ENCODE results near the gene RNF149.
"Not testable (repeated sequence)": the region's sequence is repeated elsewhere in the genome, so short reads cannot be mapped to it uniquely, and the experiment has no call there.

Gene RNF149

GRCh38 chr2:101252408-101253012 is 56.0 kb downstream of the RNF149 start, which contains the start of gene CNOT11:
Gene CNOT11 (plus strand): TSS chr2:101252886. CDS start chr2:101252965, 79 bp downstream.
- DNase-seq (ENCODE audit: low read depth in 1 of 2, low spot score in 1 of 2), result peak; percentile 94 to 98
- peak within 1 kb of the TSS; percentile 67 for H3K4me3 ChIP-seq (replicated peaks; ENCODE audit: insufficient read depth, low read length)

GRCh38 chr2:101251844-101252407 is 56.6 kb downstream of the RNF149 start:
- Histone ChIP-seq H3K4me3 (replicated peaks; ENCODE audit: insufficient read depth, low read length) (peak overlapping the region; percentile 67), H3K27ac (replicated peaks) (peak overlapping the region; percentile 84), H3K27me3 (ENCODE audit: insufficient read depth, poor library complexity, severe bottlenecking) (no peaks in the 10 kb centered on the region)
- peak in 1 of 2 experiments; percentile 18 for DNase-seq (ENCODE audit: low read depth in 1 of 2, low spot score in 1 of 2)
- TF ChIP-seq SPI1 (IDR thresholded peaks at IDR 0.05; ENCODE audit: borderline replicate concordance, low read depth), result no peak
- peak; percentile 0 for TF ChIP-seq CTCF (IDR thresholded peaks at IDR 0.05; ENCODE audit: insufficient read depth, low read length)
- no peak for TF ChIP-seq GABPA (IDR thresholded peaks at IDR 0.05; ENCODE audit: low read depth)
- no peak for TF ChIP-seq POLR2AphosphoS5 (IDR thresholded peaks at IDR 0.05; ENCODE audit: low read depth)
- TF ChIP-seq, protein P1, sequence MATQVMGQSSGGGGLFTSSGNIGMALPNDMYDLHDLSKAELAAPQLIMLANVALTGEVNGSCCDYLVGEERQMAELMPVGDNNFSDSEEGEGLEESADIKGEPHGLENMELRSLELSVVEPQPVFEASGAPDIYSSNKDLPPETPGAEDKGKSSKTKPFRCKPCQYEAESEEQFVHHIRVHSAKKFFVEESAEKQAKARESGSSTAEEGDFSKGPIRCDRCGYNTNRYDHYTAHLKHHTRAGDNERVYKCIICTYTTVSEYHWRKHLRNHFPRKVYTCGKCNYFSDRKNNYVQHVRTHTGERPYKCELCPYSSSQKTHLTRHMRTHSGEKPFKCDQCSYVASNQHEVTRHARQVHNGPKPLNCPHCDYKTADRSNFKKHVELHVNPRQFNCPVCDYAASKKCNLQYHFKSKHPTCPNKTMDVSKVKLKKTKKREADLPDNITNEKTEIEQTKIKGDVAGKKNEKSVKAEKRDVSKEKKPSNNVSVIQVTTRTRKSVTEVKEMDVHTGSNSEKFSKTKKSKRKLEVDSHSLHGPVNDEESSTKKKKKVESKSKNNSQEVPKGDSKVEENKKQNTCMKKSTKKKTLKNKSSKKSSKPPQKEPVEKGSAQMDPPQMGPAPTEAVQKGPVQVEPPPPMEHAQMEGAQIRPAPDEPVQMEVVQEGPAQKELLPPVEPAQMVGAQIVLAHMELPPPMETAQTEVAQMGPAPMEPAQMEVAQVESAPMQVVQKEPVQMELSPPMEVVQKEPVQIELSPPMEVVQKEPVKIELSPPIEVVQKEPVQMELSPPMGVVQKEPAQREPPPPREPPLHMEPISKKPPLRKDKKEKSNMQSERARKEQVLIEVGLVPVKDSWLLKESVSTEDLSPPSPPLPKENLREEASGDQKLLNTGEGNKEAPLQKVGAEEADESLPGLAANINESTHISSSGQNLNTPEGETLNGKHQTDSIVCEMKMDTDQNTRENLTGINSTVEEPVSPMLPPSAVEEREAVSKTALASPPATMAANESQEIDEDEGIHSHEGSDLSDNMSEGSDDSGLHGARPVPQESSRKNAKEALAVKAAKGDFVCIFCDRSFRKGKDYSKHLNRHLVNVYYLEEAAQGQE (IDR thresholded peaks at IDR 0.05; ENCODE audit: insufficient replicate concordance, low read depth), result no peak

More at GRCh38 chr2:101252408-101253012, 56.0 kb downstream of the RNF149 start, which contains the start of gene CNOT11:
- Histone ChIP-seq H3K27ac (replicated peaks) (peak within 1 kb of the TSS; percentile 84), H3K27me3 (ENCODE audit: insufficient read depth, poor library complexity, severe bottlenecking) (no peaks in the 10 kb centered on the region)
- TF ChIP-seq SPI1 (IDR thresholded peaks at IDR 0.05; ENCODE audit: borderline replicate concordance, low read depth), result no peak
- TF ChIP-seq GABPA (IDR thresholded peaks at IDR 0.05; ENCODE audit: low read depth), result no peak
- no peak for TF ChIP-seq CTCF (IDR thresholded peaks at IDR 0.05; ENCODE audit: insufficient read depth, low read length)
- peak; percentile 93 for TF ChIP-seq POLR2AphosphoS5 (IDR thresholded peaks at IDR 0.05; ENCODE audit: low read depth)
- TF ChIP-seq, protein P1 (IDR thresholded peaks at IDR 0.05; ENCODE audit: insufficient replicate concordance, low read depth), result peak; percentile 28

- H3K27me3 ChIP-seq (ENCODE audit: insufficient read depth, poor library complexity, severe bottlenecking); H3K27ac ChIP-seq (replicated peaks); H3K4me3 ChIP-seq (replicated peaks; ENCODE audit: insufficient read depth, low read length); DNase-seq (ENCODE audit: low read depth in 1 of 2, low spot score in 1 of 2): not testable (repeated sequence)
Measured at GRCh38 chr2:101251246-101251781, 57.2 kb downstream of the RNF149 start.

- peak overlapping the region; percentile 56 for H3K27ac ChIP-seq (replicated peaks)
- no peak for TF ChIP-seq CTCF (IDR thresholded peaks at IDR 0.05; ENCODE audit: insufficient read depth, low read length)
- TF ChIP-seq SPI1 (IDR thresholded peaks at IDR 0.05; ENCODE audit: borderline replicate concordance, low read depth), result peak; percentile 24; the same call in 1 of the 2 replicates
- H3K4me3 ChIP-seq (replicated peaks; ENCODE audit: insufficient read depth, low read length), result no peak overlapping the region
- no peaks in the 10 kb centered on the region for H3K27me3 ChIP-seq (ENCODE audit: insufficient read depth, poor library complexity, severe bottlenecking)
- peak in 1 of 2 experiments; percentile 69 for DNase-seq (ENCODE audit: low read depth in 1 of 2, low spot score in 1 of 2)
Measured at GRCh38 chr2:101249826-101250225, 58.7 kb downstream of the RNF149 start.

GRCh38 chr2:101248756-101249155 is 59.7 kb downstream of the RNF149 start:
- H3K27ac ChIP-seq (replicated peaks), result not testable (repeated sequence)

GRCh38 chr2:101245468-101245867 is 63.0 kb downstream of the RNF149 start:
- not testable (repeated sequence) for H3K27me3 ChIP-seq (ENCODE audit: insufficient read depth, poor library complexity, severe bottlenecking); H3K27ac ChIP-seq (replicated peaks); H3K4me3 ChIP-seq (replicated peaks; ENCODE audit: insufficient read depth, low read length); DNase-seq (ENCODE audit: low read depth in 1 of 2, low spot score in 1 of 2)

More at GRCh38 chr2:101248756-101249155, 59.7 kb downstream of the RNF149 start:
- H3K27me3 ChIP-seq (ENCODE audit: insufficient read depth, poor library complexity, severe bottlenecking); DNase-seq (ENCODE audit: low read depth in 1 of 2, low spot score in 1 of 2); H3K4me3 ChIP-seq (replicated peaks; ENCODE audit: insufficient read depth, low read length): not testable (repeated sequence)

DNA sequence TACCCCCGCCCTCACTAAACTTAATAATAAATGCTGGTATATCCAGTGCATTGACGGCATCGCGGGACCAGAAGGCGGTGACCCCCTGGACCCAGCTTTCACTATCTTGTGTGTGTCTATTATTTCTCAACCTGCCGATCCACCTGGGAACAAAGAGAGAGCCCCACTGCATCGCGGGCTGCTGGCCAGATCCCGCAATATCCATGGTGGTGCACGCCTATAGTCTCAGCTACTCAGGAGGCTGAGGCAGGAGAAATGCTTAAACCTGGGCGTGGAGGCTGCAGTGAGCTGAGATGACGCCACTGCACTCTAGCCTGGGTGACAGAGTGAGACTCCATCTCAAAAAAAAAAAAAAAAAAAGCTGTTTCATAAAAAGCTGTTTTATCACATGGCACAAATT is 63.6 kb downstream of the RNF149 start:
- not testable (repeated sequence) for H3K27ac ChIP-seq (replicated peaks); H3K4me3 ChIP-seq (replicated peaks; ENCODE audit: insufficient read depth, low read length); H3K27me3 ChIP-seq (ENCODE audit: insufficient read depth, poor library complexity, severe bottlenecking); DNase-seq (ENCODE audit: low read depth in 1 of 2, low spot score in 1 of 2)
